Measurements from ENCODE around the gene VWA3B.

The VWA3B gene

DNA sequence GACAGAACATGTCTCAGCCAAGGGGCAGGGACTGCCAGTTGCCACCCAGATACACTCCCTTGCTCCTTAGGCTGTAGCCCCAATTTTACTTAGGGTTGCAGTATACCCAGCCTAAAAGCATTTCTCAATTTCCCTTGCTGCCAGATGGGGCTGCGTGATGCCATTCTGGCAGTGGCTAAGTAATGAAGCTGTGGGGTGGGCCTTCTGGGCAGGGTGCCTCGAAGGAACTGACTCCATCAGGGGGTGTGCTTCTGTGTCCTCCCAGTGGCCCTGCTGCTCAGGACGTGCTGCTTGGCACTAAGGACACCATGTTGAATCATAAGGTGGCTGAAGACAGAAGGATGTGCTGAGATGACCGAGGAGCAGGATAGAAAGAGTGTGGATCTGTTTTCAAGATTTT, 74.2 kb downstream of the VWA3B start:
- TF ChIP-seq, protein P1, sequence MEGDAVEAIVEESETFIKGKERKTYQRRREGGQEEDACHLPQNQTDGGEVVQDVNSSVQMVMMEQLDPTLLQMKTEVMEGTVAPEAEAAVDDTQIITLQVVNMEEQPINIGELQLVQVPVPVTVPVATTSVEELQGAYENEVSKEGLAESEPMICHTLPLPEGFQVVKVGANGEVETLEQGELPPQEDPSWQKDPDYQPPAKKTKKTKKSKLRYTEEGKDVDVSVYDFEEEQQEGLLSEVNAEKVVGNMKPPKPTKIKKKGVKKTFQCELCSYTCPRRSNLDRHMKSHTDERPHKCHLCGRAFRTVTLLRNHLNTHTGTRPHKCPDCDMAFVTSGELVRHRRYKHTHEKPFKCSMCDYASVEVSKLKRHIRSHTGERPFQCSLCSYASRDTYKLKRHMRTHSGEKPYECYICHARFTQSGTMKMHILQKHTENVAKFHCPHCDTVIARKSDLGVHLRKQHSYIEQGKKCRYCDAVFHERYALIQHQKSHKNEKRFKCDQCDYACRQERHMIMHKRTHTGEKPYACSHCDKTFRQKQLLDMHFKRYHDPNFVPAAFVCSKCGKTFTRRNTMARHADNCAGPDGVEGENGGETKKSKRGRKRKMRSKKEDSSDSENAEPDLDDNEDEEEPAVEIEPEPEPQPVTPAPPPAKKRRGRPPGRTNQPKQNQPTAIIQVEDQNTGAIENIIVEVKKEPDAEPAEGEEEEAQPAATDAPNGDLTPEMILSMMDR (IDR thresholded peaks at IDR 0.05; ENCODE audit: low read depth, low read length, missing control alignments) = no peak
- in situ Hi-C loops (cut with HindIII; ENCODE audit: low pct_ligation_motif_present, low sequenced_read_pairs) = no loop called here
- no peaks in the 10 kb centered on the region for H3K27me3 ChIP-seq (replicated peaks)
- no peak overlapping the region for H3K27ac ChIP-seq
- no peak for DNase-seq
- H3K36me3 ChIP-seq (replicated peaks) = no peaks in the 10 kb centered on the region
- no peak overlapping the region for H3K4me3 ChIP-seq (ENCODE audit: low read depth, low read length)

DNA sequence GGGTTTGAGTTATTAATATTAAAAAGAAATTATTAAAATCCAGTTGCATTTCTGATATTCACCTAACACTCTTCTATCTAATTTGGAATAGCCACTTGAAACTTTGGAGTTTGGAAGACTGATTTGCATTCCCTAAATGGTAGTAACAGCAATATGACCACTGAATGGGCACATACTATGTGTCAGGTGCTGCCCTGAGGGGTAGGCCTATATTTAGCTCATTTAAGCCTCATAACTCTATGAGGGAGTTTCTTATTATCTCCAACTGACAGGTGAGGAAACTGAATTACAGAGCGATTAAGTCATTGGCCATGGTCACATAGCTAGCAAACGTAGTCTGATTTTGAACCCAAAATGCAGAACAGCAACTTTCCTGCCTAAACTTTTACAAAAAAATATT, 77.3 kb downstream of the VWA3B start:
- Histone ChIP-seq H3K27me3 (replicated peaks) (no peaks in the 10 kb centered on the region), H3K4me3 (ENCODE audit: low read depth, low read length) (no peak overlapping the region), H3K36me3 (replicated peaks) (no peaks in the 10 kb centered on the region), H3K27ac (no peak overlapping the region)
- TF ChIP-seq, protein P1 (IDR thresholded peaks at IDR 0.05; ENCODE audit: low read depth, low read length, missing control alignments) = no peak
- DNase-seq = no peak
- in situ Hi-C loops (cut with HindIII; ENCODE audit: low pct_ligation_motif_present, low sequenced_read_pairs) = no loop called here

DNA sequence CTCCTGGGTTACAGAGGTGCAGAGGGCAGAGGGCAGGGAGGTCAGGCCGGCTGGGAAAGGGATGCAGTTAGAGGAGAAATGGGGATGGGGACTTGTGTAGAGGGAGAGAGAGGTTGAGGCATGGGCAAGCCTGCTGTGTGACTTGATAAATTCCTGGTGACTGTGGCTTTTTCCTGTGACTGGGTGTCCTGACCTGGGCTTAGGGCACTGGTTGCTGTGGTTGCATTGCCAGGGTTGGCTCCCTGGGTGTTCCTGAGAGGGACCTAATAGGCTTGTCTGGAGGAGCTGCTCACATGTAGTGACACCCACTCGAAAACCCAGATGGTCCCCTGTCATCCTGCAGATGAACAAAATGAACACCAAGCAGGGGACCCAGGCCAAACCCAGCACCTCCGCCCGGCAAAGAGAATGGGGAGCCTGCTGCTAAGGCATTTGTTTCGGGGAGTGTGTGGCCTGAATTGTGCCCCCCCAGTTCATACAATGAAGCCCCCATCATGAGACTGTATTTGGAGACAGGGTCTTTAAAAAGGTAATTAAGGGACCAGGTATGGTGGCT, 78.6 kb downstream of the VWA3B start:
- Histone ChIP-seq H3K27ac (no peak overlapping the region), H3K36me3 (replicated peaks) (no peaks in the 10 kb centered on the region), H3K4me3 (ENCODE audit: low read depth, low read length) (no peak overlapping the region), H3K27me3 (replicated peaks) (no peaks in the 10 kb centered on the region)
- no peak for DNase-seq
- in situ Hi-C loops (cut with HindIII; ENCODE audit: low pct_ligation_motif_present, low sequenced_read_pairs) = no loop called here
- TF ChIP-seq, protein P1 (IDR thresholded peaks at IDR 0.05; ENCODE audit: low read depth, low read length, missing control alignments) = no peak

DNA sequence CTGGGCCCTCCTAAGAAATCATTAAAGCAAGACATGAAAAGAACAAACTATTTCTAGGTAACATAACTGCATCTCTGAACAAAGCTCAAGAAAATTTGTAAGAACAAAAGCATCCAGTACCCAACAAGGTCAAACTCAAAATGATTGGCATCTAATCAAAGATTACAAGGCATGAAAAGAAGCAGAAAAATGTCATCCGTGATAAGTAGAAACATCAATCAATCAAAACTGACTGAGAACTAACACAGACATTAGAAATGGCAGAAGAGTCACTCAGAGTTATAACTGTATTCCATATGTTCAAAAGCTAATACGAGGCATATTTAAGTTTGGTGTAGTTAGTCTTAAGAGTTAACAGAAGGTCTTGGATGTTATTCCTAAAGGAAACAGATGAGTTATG, 80.9 kb downstream of the VWA3B start:
- Histone ChIP-seq H3K36me3 (replicated peaks) (no peaks in the 10 kb centered on the region), H3K27me3 (replicated peaks) (no peaks in the 10 kb centered on the region), H3K27ac (no peak overlapping the region), H3K4me3 (ENCODE audit: low read depth, low read length) (no peak overlapping the region)
- in situ Hi-C loops (cut with HindIII; ENCODE audit: low pct_ligation_motif_present, low sequenced_read_pairs) = no loop called here
- TF ChIP-seq, protein P1 (IDR thresholded peaks at IDR 0.05; ENCODE audit: low read depth, low read length, missing control alignments) = no peak
- DNase-seq = no peak

DNA sequence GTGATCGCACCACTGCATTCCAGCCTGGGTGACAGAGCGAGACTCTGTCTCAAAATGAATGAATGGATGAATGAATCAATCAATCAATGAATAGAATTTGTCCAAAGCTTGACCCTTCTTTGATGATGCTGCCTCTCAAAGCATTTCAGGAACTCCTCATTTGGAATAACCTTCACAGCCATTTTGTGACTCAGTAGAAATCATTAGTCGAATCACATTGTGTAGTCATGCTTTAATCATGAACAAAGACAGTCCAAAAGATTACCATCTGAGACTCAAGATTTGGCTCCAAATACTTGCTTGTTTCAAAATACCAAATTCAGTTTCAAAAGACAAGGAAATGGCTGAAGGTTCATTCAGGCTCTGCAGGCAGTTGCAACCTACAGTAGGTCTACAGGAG, 83.1 kb downstream of the VWA3B start:
- H3K4me3 ChIP-seq (ENCODE audit: low read depth, low read length) = no peak overlapping the region
- H3K27me3 ChIP-seq (replicated peaks) = peaks cover 4% of the 10 kb centered on the region
- DNase-seq = no peak
- TF ChIP-seq, protein P1 (IDR thresholded peaks at IDR 0.05; ENCODE audit: low read depth, low read length, missing control alignments) = no peak
- H3K27ac ChIP-seq = no peak overlapping the region
- no peaks in the 10 kb centered on the region for H3K36me3 ChIP-seq (replicated peaks)
- in situ Hi-C loops (cut with HindIII; ENCODE audit: low pct_ligation_motif_present, low sequenced_read_pairs) = no loop called here

DNA sequence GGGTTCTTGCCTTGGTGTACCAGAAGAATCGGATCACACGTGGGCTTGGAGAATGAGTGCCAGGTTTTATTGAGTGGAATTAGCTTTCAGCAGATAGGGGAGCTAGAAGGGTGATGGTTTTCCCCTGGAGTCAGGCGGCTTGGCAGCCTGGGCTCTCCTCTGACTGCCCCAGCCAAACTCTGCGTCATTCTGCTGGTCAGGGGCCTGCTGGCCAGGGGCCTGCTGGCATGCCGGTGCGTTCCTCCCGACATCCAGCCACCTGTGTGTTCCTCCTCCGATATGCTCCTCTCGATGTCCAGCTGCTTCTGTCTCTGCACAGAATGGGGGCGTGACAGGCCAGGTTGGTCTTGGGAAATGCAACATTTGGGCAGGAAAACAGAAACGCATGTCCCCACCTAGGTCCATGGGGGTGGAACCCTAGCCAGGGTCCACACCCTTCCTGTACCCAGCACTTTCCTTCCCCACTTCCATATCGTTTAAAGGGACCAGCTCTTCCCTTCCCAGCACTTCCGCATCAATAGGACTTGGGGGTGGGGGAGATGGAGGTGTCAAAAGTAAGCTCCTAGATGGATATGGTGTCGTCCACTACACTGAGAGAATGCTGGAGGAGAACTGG, 85.3 kb downstream of the VWA3B start:
- Histone ChIP-seq H3K4me3 (ENCODE audit: low read depth, low read length) (no peak overlapping the region), H3K27me3 (replicated peaks) (peaks cover 7% of the 10 kb centered on the region), H3K36me3 (replicated peaks) (no peaks in the 10 kb centered on the region), H3K27ac (no peak overlapping the region)
- in situ Hi-C loops (cut with HindIII; ENCODE audit: low pct_ligation_motif_present, low sequenced_read_pairs) = no loop called here
- no peak for DNase-seq
- TF ChIP-seq, protein P1 (IDR thresholded peaks at IDR 0.05; ENCODE audit: low read depth, low read length, missing control alignments) = no peak

Measured in brain microvascular endothelial cell (primary cell).